Liver (tissue), 9 donors: ENCODE results near the gene MAP3K20. TPM values are rescaled to one million over a fixed set of nuclear protein-coding genes. Genes with fewer than 3 reads are reported as not detected.

Source experiments
- DNase-seq: peaks from one replicate; pipeline ENCODE4 v3.0.0-alpha.2; 2017; ENCODE audit warnings: low spot score
- H3K27ac ChIP-seq, 2 donors: one replicate each; pipeline ENCODE4 v1.7.0; 2013; ENCODE audit warnings: inconsistent platforms in 2 of 2, low read length in 2 of 2, control low read depth in 1 of 2, low read depth in 1 of 2, mild to moderate bottlenecking in 1 of 2
- H3K27me3 ChIP-seq, 4 donors: one replicate each; pipeline versions ENCODE4 v1.6.1 to v1.7.0; 2013; ENCODE audit warnings: low read length in 3 of 4, inconsistent platforms in 1 of 4, mild to moderate bottlenecking in 1 of 4, moderate library complexity in 1 of 4; ENCODE audit not compliant: control insufficient read depth in 4 of 4, insufficient read depth in 4 of 4
- H3K36me3 ChIP-seq, 4 donors: one replicate each; pipeline versions ENCODE4 v1.6.1 to v1.7.0; 2013; ENCODE audit warnings: low read length in 3 of 4, mild to moderate bottlenecking in 3 of 4, low read depth in 1 of 4, moderate library complexity in 1 of 4; ENCODE audit not compliant: control insufficient read depth in 4 of 4, insufficient read depth in 3 of 4
- H3K4me1 ChIP-seq, 4 donors: one replicate each; pipeline versions ENCODE4 v1.6.1 to v1.7.0; 2013; ENCODE audit warnings: low read length in 3 of 4, mild to moderate bottlenecking in 3 of 4, moderate library complexity in 1 of 4; ENCODE audit not compliant: control insufficient read depth in 4 of 4, insufficient read depth in 4 of 4
- H3K4me3 ChIP-seq, 3 donors: one replicate each; pipeline versions ENCODE4 v1.6.1 to v1.7.0; 2013; ENCODE audit warnings: low read length in 3 of 3, control low read depth in 1 of 3, low read depth in 1 of 3, mild to moderate bottlenecking in 1 of 3
- H3K9ac ChIP-seq, 2 donors: one replicate each; pipeline ENCODE4 v1.7.0; 2013; ENCODE audit warnings: low read length in 2 of 2, mild to moderate bottlenecking in 2 of 2, moderate library complexity in 2 of 2, control low read depth in 1 of 2, low read depth in 1 of 2
- H3K9me3 ChIP-seq, 4 donors: one replicate each; pipeline versions ENCODE4 v1.6.1 to v1.7.0; 2013; ENCODE audit warnings: low read length in 3 of 4; ENCODE audit not compliant: control insufficient read depth in 4 of 4
- EGR1 ChIP-seq, 2 donors: IDR thresholded peaks; 2 replicates each; pipeline ENCODE4 v1.6.1; 2016 to 2018; ENCODE audit warnings: antibody characterized with exemption in 2 of 2, low read depth in 2 of 2
- GABPA ChIP-seq, 2 donors: IDR thresholded peaks in 1 of 2; conservative IDR thresholded peaks in 1 of 2; 2 replicates each; pipeline ENCODE4 v1.6.1; 2016; ENCODE audit warnings: antibody characterized with exemption in 2 of 2, mild to moderate bottlenecking in 1 of 2, moderate library complexity in 1 of 2
- HNF4A ChIP-seq, 2 donors: conservative IDR thresholded peaks; 2 replicates each; pipeline ENCODE4 v1.6.1; 2016; ENCODE audit warnings: antibody characterized with exemption in 2 of 2, mild to moderate bottlenecking in 2 of 2
- HNF4G ChIP-seq: IDR thresholded peaks from 2 replicates; pipeline ENCODE4 v1.6.1; 2016; ENCODE audit warnings: antibody characterized with exemption
- JUND ChIP-seq, 2 donors: IDR thresholded peaks; 2 replicates each; pipeline ENCODE4 v1.6.1; 2016; ENCODE audit warnings: antibody characterized with exemption in 2 of 2
- NR2F2 ChIP-seq: IDR thresholded peaks from 2 replicates; pipeline ENCODE4 v1.6.1; 2016; ENCODE audit warnings: antibody characterized with exemption
- RAD21 ChIP-seq, 2 donors: IDR thresholded peaks; 2 replicates each; pipeline ENCODE4 v1.6.1; 2016; ENCODE audit warnings: antibody characterized with exemption in 2 of 2, mild to moderate bottlenecking in 2 of 2
- RXRA ChIP-seq, 2 donors: IDR thresholded peaks; 2 replicates each; pipeline ENCODE4 v1.6.1; 2017 to 2018; ENCODE audit warnings: antibody characterized with exemption in 2 of 2, mild to moderate bottlenecking in 1 of 2
- SP1 ChIP-seq: IDR thresholded peaks from 2 replicates; pipeline ENCODE4 v1.6.1; 2018; ENCODE audit warnings: antibody characterized with exemption, mild to moderate bottlenecking
- TAF1 ChIP-seq: conservative IDR thresholded peaks from 2 replicates; pipeline ENCODE4 v1.6.1; 2016; ENCODE audit warnings: antibody characterized with exemption, mild to moderate bottlenecking
- YY1 ChIP-seq: IDR thresholded peaks from 2 replicates; pipeline ENCODE4 v1.6.1; 2016; ENCODE audit warnings: antibody characterized with exemption, mild to moderate bottlenecking
- WGBS: extraction: QIAGEN DNeasy Blood & Tissue Kit; methylation state at CpG from one replicate; pipeline ENCODE4 v1.1.7; 2013; 5-methylcytosine and 5-hydroxymethylcytosine counted together
- polyA plus RNA-seq, 2 donors: library from polyadenylated mRNA; stranded (reverse) in 1 of 2; unstranded in 1 of 2; fragments of 200-250 nt in 1 of 2; fragments of >200 nt in 1 of 2; fragmentation: Nextera tagmentation in 1 of 2; extraction: Ambion mirVana in 1 of 2; gene quantifications; one replicate each; pipeline versions ENCODE4 v1.2.1 to v1.2.3, GENCODE V29; 2013 to 2015
- total RNA-seq, 2 donors: library from RNA; depleted of rRNA; stranded (reverse); fragments of >200 nt; gene quantifications; one replicate each; pipeline ENCODE4 v1.2.3, GENCODE V29; 2014
- TF ChIP-seq, protein P1 (sequence below): IDR thresholded peaks from 2 replicates; pipeline ENCODE4 v1.6.1; 2016; ENCODE audit warnings: antibody characterized with exemption, mild to moderate bottlenecking
- TF ChIP-seq, protein P2 (sequence below): IDR thresholded peaks from 2 replicates; pipeline ENCODE4 v1.6.1; 2016; ENCODE audit warnings: antibody characterized with exemption
- TF ChIP-seq, protein P3 (sequence below): IDR thresholded peaks from 2 replicates; pipeline ENCODE4 v1.6.1; 2016; ENCODE audit warnings: antibody characterized with exemption
- TF ChIP-seq, protein P4 (sequence below): IDR thresholded peaks from 2 replicates; pipeline ENCODE4 v1.6.1; 2016; ENCODE audit warnings: antibody characterized with exemption
- TF ChIP-seq, protein P5 (sequence below): fragments of 150-350 bp; IDR thresholded peaks from 2 replicates; pipeline ENCODE4 v1.5.1; 2017; ENCODE audit warnings: improper control_type of control experiment, low read depth, low read length; ENCODE audit not compliant: missing input control
- donor health status: healthy.
- donor health status: healthy.
- donor health status: healthy.
- donor health status: healthy.
- donor health status: healthy.

Gene MAP3K20
- total and polyA plus RNA-seq, 4 donors, result 9.1 to 22.6 (median 14.9) TPM

DNA sequence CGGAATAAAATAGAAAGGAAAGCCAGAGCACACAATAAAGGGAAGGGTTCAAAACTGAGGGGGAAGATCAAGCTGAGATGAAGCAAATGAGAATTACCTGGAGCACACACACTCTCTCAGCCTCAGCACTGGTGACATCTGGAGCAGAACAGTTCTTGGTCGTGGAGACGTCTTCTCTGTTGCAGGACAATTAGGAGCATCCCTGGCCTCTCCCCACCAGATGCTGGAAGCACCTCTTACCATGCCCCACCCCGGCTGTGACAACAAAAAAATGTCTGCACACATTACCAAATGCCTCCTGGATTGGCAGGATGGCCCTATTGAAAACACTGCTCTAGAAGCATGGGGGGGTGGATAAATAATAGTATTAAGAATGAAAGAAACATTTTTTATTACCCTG, 43.6 kb upstream of the MAP3K20 start:
- Histone ChIP-seq H3K4me1 (no peaks in the 10 kb centered on the region), H3K9me3 (no peaks in the 10 kb centered on the region), H3K27ac (no peak overlapping the region), H3K4me3 (no peak overlapping the region), H3K27me3 (no peaks in the 10 kb centered on the region), H3K36me3 (peaks cover 0 to 6% (median 5%) of the 10 kb centered on the region in 4 donors), H3K9ac (no peak overlapping the region)
- 96% methylated on average over 4 of the region's 4 CpGs for WGBS
- DNase-seq, result no peak
- TF ChIP-seq, protein P1, sequence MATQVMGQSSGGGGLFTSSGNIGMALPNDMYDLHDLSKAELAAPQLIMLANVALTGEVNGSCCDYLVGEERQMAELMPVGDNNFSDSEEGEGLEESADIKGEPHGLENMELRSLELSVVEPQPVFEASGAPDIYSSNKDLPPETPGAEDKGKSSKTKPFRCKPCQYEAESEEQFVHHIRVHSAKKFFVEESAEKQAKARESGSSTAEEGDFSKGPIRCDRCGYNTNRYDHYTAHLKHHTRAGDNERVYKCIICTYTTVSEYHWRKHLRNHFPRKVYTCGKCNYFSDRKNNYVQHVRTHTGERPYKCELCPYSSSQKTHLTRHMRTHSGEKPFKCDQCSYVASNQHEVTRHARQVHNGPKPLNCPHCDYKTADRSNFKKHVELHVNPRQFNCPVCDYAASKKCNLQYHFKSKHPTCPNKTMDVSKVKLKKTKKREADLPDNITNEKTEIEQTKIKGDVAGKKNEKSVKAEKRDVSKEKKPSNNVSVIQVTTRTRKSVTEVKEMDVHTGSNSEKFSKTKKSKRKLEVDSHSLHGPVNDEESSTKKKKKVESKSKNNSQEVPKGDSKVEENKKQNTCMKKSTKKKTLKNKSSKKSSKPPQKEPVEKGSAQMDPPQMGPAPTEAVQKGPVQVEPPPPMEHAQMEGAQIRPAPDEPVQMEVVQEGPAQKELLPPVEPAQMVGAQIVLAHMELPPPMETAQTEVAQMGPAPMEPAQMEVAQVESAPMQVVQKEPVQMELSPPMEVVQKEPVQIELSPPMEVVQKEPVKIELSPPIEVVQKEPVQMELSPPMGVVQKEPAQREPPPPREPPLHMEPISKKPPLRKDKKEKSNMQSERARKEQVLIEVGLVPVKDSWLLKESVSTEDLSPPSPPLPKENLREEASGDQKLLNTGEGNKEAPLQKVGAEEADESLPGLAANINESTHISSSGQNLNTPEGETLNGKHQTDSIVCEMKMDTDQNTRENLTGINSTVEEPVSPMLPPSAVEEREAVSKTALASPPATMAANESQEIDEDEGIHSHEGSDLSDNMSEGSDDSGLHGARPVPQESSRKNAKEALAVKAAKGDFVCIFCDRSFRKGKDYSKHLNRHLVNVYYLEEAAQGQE, result no peak
- TF ChIP-seq RAD21 (IDR thresholded peaks at IDR 0.05), result no peak
- no peak for TF ChIP-seq NR2F2
- no peak for TF ChIP-seq HNF4G
- TF ChIP-seq TAF1, result no peak
- TF ChIP-seq EGR1 (IDR thresholded peaks at IDR 0.05; ENCODE audit: low read depth in 2 of 2), result no peak
- TF ChIP-seq JUND (IDR thresholded peaks at IDR 0.05), result no peak
- TF ChIP-seq RXRA (IDR thresholded peaks at IDR 0.05), result no peak
- TF ChIP-seq, protein P2, sequence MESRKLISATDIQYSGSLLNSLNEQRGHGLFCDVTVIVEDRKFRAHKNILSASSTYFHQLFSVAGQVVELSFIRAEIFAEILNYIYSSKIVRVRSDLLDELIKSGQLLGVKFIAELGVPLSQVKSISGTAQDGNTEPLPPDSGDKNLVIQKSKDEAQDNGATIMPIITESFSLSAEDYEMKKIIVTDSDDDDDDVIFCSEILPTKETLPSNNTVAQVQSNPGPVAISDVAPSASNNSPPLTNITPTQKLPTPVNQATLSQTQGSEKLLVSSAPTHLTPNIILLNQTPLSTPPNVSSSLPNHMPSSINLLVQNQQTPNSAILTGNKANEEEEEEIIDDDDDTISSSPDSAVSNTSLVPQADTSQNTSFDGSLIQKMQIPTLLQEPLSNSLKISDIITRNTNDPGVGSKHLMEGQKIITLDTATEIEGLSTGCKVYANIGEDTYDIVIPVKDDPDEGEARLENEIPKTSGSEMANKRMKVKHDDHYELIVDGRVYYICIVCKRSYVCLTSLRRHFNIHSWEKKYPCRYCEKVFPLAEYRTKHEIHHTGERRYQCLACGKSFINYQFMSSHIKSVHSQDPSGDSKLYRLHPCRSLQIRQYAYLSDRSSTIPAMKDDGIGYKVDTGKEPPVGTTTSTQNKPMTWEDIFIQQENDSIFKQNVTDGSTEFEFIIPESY, result no peak
- TF ChIP-seq YY1, result no peak
- TF ChIP-seq SP1, result no peak

DNA sequence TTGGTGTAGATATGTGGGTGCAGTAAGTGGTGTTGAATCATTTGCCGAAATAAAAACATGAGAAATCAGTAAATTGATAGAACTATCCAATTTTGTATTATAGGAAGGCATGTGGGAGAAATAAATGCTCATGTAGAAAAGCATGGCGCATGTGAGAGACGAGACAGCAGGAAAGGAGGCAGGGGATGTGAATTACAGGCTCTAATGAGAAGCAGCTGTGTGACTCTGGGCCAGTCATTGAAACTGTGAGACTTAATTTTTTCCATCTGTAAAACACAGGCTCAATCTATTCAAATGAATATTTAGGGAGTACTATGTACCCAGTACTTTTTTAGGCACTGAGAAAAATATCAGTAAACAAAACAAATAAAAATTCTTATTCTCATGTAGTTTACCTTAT, 42.6 kb upstream of the MAP3K20 start:
- Histone ChIP-seq H3K27me3 (no peaks in the 10 kb centered on the region), H3K4me1 (no peaks in the 10 kb centered on the region), H3K36me3 (peaks cover 0 to 10% (median 9%) of the 10 kb centered on the region in 4 donors), H3K4me3 (no peak overlapping the region), H3K9ac (no peak overlapping the region), H3K9me3 (no peaks in the 10 kb centered on the region), H3K27ac (no peak overlapping the region)
- no peak for TF ChIP-seq GABPA (IDR thresholded peaks at IDR 0.05 in 1 of 2, conservative IDR thresholded peaks at IDR 0.05 in 1 of 2)
- TF ChIP-seq NR2F2, result no peak
- 97% methylated on average over 3 of the region's 3 CpGs for WGBS
- no peak for DNase-seq

DNA sequence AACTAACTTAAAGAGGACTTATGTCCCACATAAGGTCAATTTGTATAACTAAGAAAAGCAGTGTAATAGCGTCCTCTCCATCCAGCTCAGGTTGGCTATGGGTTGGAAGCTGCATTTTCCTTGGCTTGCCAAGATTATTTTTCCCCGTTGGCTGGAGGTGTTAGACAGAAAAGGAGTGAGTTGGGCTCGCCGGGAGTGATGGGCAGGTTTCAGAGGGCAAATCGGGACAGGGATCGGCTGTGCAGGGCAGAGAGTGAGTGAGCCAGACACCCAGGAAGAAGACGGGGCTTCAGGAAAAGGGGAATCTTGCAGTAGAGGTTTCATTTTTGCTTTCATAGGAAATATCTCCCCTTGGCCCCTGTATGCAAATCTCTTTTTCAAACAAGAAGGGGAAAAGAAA, 41.5 kb upstream of the MAP3K20 start:
- no peak overlapping the region for H3K27ac ChIP-seq
- peaks cover 0 to 10% (median 7%) of the 10 kb centered on the region in 4 donors for H3K36me3 ChIP-seq
- no peaks in the 10 kb centered on the region for H3K4me1 ChIP-seq
- DNase-seq, result no peak
- 81% methylated on average over 7 of the region's 7 CpGs for WGBS
- H3K27me3 ChIP-seq, result no peaks in the 10 kb centered on the region
- H3K9ac ChIP-seq, result no peak overlapping the region
- H3K9me3 ChIP-seq, result no peaks in the 10 kb centered on the region
- H3K4me3 ChIP-seq, result no peak overlapping the region
- TF ChIP-seq SP1, result no peak
- TF ChIP-seq, protein P3, sequence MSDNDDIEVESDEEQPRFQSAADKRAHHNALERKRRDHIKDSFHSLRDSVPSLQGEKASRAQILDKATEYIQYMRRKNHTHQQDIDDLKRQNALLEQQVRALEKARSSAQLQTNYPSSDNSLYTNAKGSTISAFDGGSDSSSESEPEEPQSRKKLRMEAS, result no peak
- TF ChIP-seq, protein P4, sequence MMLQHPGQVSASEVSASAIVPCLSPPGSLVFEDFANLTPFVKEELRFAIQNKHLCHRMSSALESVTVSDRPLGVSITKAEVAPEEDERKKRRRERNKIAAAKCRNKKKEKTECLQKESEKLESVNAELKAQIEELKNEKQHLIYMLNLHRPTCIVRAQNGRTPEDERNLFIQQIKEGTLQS, result no peak
- no peak for TF ChIP-seq YY1
- no peak for TF ChIP-seq HNF4A (conservative IDR thresholded peaks at IDR 0.05)
- no peak for TF ChIP-seq RAD21 (IDR thresholded peaks at IDR 0.05)
- TF ChIP-seq JUND (IDR thresholded peaks at IDR 0.05), result no peak
- no peak for TF ChIP-seq GABPA (IDR thresholded peaks at IDR 0.05 in 1 of 2, conservative IDR thresholded peaks at IDR 0.05 in 1 of 2)
- TF ChIP-seq HNF4G, result no peak
- TF ChIP-seq, protein P5, sequence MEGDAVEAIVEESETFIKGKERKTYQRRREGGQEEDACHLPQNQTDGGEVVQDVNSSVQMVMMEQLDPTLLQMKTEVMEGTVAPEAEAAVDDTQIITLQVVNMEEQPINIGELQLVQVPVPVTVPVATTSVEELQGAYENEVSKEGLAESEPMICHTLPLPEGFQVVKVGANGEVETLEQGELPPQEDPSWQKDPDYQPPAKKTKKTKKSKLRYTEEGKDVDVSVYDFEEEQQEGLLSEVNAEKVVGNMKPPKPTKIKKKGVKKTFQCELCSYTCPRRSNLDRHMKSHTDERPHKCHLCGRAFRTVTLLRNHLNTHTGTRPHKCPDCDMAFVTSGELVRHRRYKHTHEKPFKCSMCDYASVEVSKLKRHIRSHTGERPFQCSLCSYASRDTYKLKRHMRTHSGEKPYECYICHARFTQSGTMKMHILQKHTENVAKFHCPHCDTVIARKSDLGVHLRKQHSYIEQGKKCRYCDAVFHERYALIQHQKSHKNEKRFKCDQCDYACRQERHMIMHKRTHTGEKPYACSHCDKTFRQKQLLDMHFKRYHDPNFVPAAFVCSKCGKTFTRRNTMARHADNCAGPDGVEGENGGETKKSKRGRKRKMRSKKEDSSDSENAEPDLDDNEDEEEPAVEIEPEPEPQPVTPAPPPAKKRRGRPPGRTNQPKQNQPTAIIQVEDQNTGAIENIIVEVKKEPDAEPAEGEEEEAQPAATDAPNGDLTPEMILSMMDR, result no peak
- TF ChIP-seq, protein P1, result no peak
- TF ChIP-seq TAF1, result no peak
- TF ChIP-seq RXRA (IDR thresholded peaks at IDR 0.05), result no peak
